ENCODE measurements around the gene ELOVL6.

GRCh38 chr4:110096405-110096804 is 102.0 kb downstream of the ELOVL6 start:
- TF ChIP-seq CTCF (IDR thresholded peaks at IDR 0.05) (no peak), EP300 (IDR thresholded peaks at IDR 0.05) (no peak), POLR2A (IDR thresholded peaks at IDR 0.05) (no peak)
